ENCODE measurements around the gene ACADM.
"Not testable (repeated sequence)": the region's sequence is repeated elsewhere in the genome, so short reads cannot be mapped to it uniquely, and the experiment has no call there.

The ACADM gene

GRCh38 chr1:75742047-75742625 lies 17.6 kb downstream of the ACADM start:
- DNase-seq (ENCODE audit: low read depth), result no peak

- DNase-seq (ENCODE audit: low read depth), result no peak
These were observed 20.8 kb downstream of the ACADM start for GRCh38 chr1:75745276-75745675.

GRCh38 chr1:75757210-75757609 lies 32.7 kb downstream of the ACADM start:
- not testable (repeated sequence) for DNase-seq (ENCODE audit: low read depth)

- not testable (repeated sequence) for DNase-seq (ENCODE audit: low read depth)
These were observed 34.0 kb downstream of the ACADM start for GRCh38 chr1:75758543-75758942.

GRCh38 chr1:75764057-75764655 lies 39.6 kb downstream of the ACADM start:
- no peak for DNase-seq (ENCODE audit: low read depth)

- no peak for DNase-seq (ENCODE audit: low read depth)
These were observed 41.3 kb downstream of the ACADM start for GRCh38 chr1:75765697-75766355.

GRCh38 chr1:75768016-75768415 lies 43.5 kb downstream of the ACADM start:
- no peak for DNase-seq (ENCODE audit: low read depth)

GRCh38 chr1:75770761-75771160 lies 46.3 kb downstream of the ACADM start:
- no peak for DNase-seq (ENCODE audit: low read depth)

GRCh38 chr1:75771978-75772377 lies 47.5 kb downstream of the ACADM start:
- DNase-seq (ENCODE audit: low read depth), result no peak

- DNase-seq (ENCODE audit: low read depth), result not testable (repeated sequence)
These were observed 53.3 kb downstream of the ACADM start for GRCh38 chr1:75777812-75778211.

GRCh38 chr1:75778694-75779093 lies 54.2 kb downstream of the ACADM start:
- DNase-seq (ENCODE audit: low read depth), result not testable (repeated sequence)

- not testable (repeated sequence) for DNase-seq (ENCODE audit: low read depth)
These were observed 55.7 kb downstream of the ACADM start for GRCh38 chr1:75780183-75780582.

GRCh38 chr1:75783920-75784319 lies 59.4 kb downstream of the ACADM start:
- not testable (repeated sequence) for DNase-seq (ENCODE audit: low read depth)

GRCh38 chr1:75785320-75785982 lies 60.9 kb downstream of the ACADM start:
- DNase-seq (ENCODE audit: low read depth), result no peak

GRCh38 chr1:75785983-75786853 lies 61.7 kb downstream of the ACADM start, which contains the start of gene RABGGTB:
Gene RABGGTB, plus strand, starts transcription at chr1:75786256. Its CDS starts 16 bp downstream, at chr1:75786272.
- DNase-seq (ENCODE audit: low read depth), result peak; percentile 90

GRCh38 chr1:75786901-75787493 lies 62.5 kb downstream of the ACADM start:
- no peak for DNase-seq (ENCODE audit: low read depth)

GRCh38 chr1:75787524-75787923 lies 63.0 kb downstream of the ACADM start:
- DNase-seq (ENCODE audit: low read depth), result no peak

GRCh38 chr1:75789988-75790387 lies 65.5 kb downstream of the ACADM start:
- DNase-seq (ENCODE audit: low read depth), result no peak

- DNase-seq (ENCODE audit: low read depth), result no peak
These were observed 66.5 kb downstream of the ACADM start for GRCh38 chr1:75791022-75791421.

GRCh38 chr1:75792091-75792490 lies 67.6 kb downstream of the ACADM start:
- DNase-seq (ENCODE audit: low read depth), result no peak

GRCh38 chr1:75794382-75794781 lies 69.9 kb downstream of the ACADM start:
- no peak for DNase-seq (ENCODE audit: low read depth)

Data from activated T-cell treated with anti-CD3 and anti-CD28 coated beads for 1 hour (primary cell).